K562 (cell line): ENCODE results near the gene KIAA1614. TPM values are rescaled to one million over a fixed set of nuclear protein-coding genes. Genes with fewer than 3 reads are reported as not detected.
A peak's percentile ranks its signal among the peaks of the same experiment; 100 is the strongest.

ENCODE experiments used
- ARID1B ChIP-seq: fragments of 450-650 bp; IDR thresholded peaks from 2 replicates; pipeline ENCODE4 v1.6.1; 2016; ENCODE audit warnings: antibody characterized with exemption, mild to moderate bottlenecking, inconsistent platforms
- C11orf30 ChIP-seq: fragments of 450-650 bp; IDR thresholded peaks from 2 replicates; pipeline ENCODE4 v1.6.1; 2016; ENCODE audit warnings: low read depth, mild to moderate bottlenecking
- CREB3 ChIP-seq: fragments of 450-650 bp; conservative IDR thresholded peaks from 2 replicates; pipeline ENCODE4 v1.6.1; 2016; ENCODE audit warnings: missing genetic modification characterization, low read depth, mild to moderate bottlenecking, missing compliant biosample characterization, moderate library complexity
- CTBP1 ChIP-seq: fragments of 450-650 bp; IDR thresholded peaks from 2 replicates; pipeline ENCODE4 v1.6.1; 2016; ENCODE audit warnings: borderline replicate concordance
- ETS2 ChIP-seq: IDR thresholded peaks from 2 replicates; pipeline ENCODE4 v1.6.1; 2016; ENCODE audit warnings: borderline replicate concordance, missing genetic modification characterization, mild to moderate bottlenecking, moderate library complexity, missing compliant biosample characterization; ENCODE audit not compliant: poor library complexity, severe bottlenecking
- FOSL1 ChIP-seq: fragments of 200-800 bp; sonication (Bioruptor generic); conservative IDR thresholded peaks from 2 replicates; pipeline ENCODE4 v1.6.1; 2016; ENCODE audit warnings: missing genetic modification characterization, missing compliant biosample characterization
- FOXJ2 ChIP-seq: fragments of 200-800 bp; sonication (Bioruptor generic); IDR thresholded peaks from 2 replicates; pipeline ENCODE4 v1.6.1; 2016; ENCODE audit warnings: missing genetic modification characterization, missing compliant biosample characterization
- FOXP1 ChIP-seq: sonication (generic); formaldehyde crosslinking; IDR thresholded peaks from 2 replicates; pipeline ENCODE4 v1.8.0; 2022; ENCODE audit warnings: mild to moderate bottlenecking, missing genetic modification reagents
- HIVEP1 ChIP-seq: fragments of 250-450 bp; sonication (Bioruptor Pico); IDR thresholded peaks from 2 replicates; pipeline ENCODE4 v1.4.0; 2020; ENCODE audit warnings: mild to moderate bottlenecking
- KAT8 ChIP-seq: fragments of 450-650 bp; IDR thresholded peaks from 2 replicates; pipeline ENCODE4 v1.6.1; 2016; ENCODE audit warnings: low read depth, mild to moderate bottlenecking
- MAFG ChIP-seq: fragments of 450-650 bp; conservative IDR thresholded peaks from 2 replicates; pipeline ENCODE4 v1.6.1; 2016; ENCODE audit warnings: missing genetic modification characterization, missing compliant biosample characterization
- MYBL2 ChIP-seq, 2 experiments: fragments of 450-650 bp in 1 of 2; sonication (generic) in 1 of 2; formaldehyde crosslinking in 1 of 2; IDR thresholded peaks; 2 replicates each; pipeline versions ENCODE4 v1.6.1 to v1.8.1; 2017 to 2022; ENCODE audit warnings: borderline replicate concordance in 1 of 2, inconsistent platforms in 1 of 2, low read depth in 1 of 2, mild to moderate bottlenecking in 1 of 2, missing genetic modification reagents in 1 of 2, moderate library complexity in 1 of 2
- TFAP4 ChIP-seq: sonication (generic); formaldehyde crosslinking; IDR thresholded peaks from 2 replicates; pipeline ENCODE4 v1.8.0; 2022; ENCODE audit warnings: missing genetic modification reagents, mild to moderate bottlenecking, moderate library complexity, borderline replicate concordance
- ZFX ChIP-seq: sonication (generic); formaldehyde crosslinking; IDR thresholded peaks from 2 replicates; pipeline ENCODE4 v1.8.0; 2022; ENCODE audit warnings: mild to moderate bottlenecking, missing genetic modification reagents, moderate library complexity
- ZNF146 ChIP-seq: IDR thresholded peaks from one replicate; pipeline ENCODE4 v1.6.1; 2018; ENCODE audit warnings: missing compliant biosample characterization; ENCODE audit not compliant: unreplicated experiment
- ZNF316 ChIP-seq: fragments of 450-650 bp; IDR thresholded peaks from 2 replicates; pipeline ENCODE4 v1.6.1; 2016
- polyA plus RNA-seq, 8 experiments: library from polyadenylated mRNA; depleted of rRNA in 4 of 8; stranded (reverse) in 5 of 8; unstranded in 3 of 8; fragments of >200 nt; fragmentation: Nextera tagmentation in 2 of 8; fragmentation: Illumina TruSeq in 1 of 8; extraction: Ambion mirVana in 2 of 8; extraction: Trizol in 1 of 8; gene quantifications; 2 replicates each; pipeline versions ENCODE4 v1.2.1 to v1.2.3, GENCODE V29; 2011 to 2014; ENCODE audit warnings: inconsistent platforms in 1 of 8, missing spikeins in 1 of 8
- total RNA-seq, 7 experiments: library from RNA; depleted of rRNA in 6 of 7; stranded (reverse); fragments of >200 nt in 6 of 7; fragmentation: Illumina TruSeq in 2 of 7; extraction: Trizol in 2 of 7; gene quantifications; 2 replicates each; pipeline versions ENCODE4 v1.2.1 to v1.2.3, GENCODE V29; 2011 to 2021; ENCODE audit warnings: low replicate concordance in 1 of 7

The KIAA1614 gene
- total and polyA plus RNA-seq, 9 of the 15 experiments (the other 6 are each of a cell fraction or from before 2014, with no cell fraction given) = 0.01 to 1.1 (median 0.15) TPM; not detected in 1

- TF ChIP-seq FOXJ2 (tag) = no peak
- no peak for TF ChIP-seq TFAP4 (CRISPR knock-in tag)
- peak; percentile 90 for TF ChIP-seq ZNF316
- peak; percentile 86 for TF ChIP-seq C11orf30
- TF ChIP-seq ZNF146 = no peak
- no peak for TF ChIP-seq HIVEP1
- TF ChIP-seq MAFG (tag) = peak; percentile 94
- TF ChIP-seq MYBL2 (IDR thresholded peaks at IDR 0.05; ENCODE audit: low read depth) = 0 out of 2 replicates have a peak, but pooled peaks have one; percentile 38
- no peak for TF ChIP-seq MYBL2 (CRISPR knock-in tag; IDR thresholded peaks at IDR 0.05; ENCODE audit: borderline replicate concordance)
- no peak for TF ChIP-seq KAT8
- peak; percentile 32; the same call in 1 of the 2 replicates for TF ChIP-seq ARID1B
- no peak for TF ChIP-seq FOSL1 (tag)
- no peak for TF ChIP-seq CTBP1
- TF ChIP-seq CREB3 (tag) = no peak
- TF ChIP-seq ETS2 = no peak
- TF ChIP-seq FOXP1 (CRISPR knock-in tag) = no peak
- TF ChIP-seq ZFX (CRISPR knock-in tag) = no peak
These were observed 2.8 kb downstream of the KIAA1614 start (continued) for GRCh38 chr1:180915426-180915965.
